ENCODE data around the gene SLC8A1. TPM values are rescaled to one million over a fixed set of nuclear protein-coding genes. Genes with fewer than 3 reads are reported as not detected.

SLC8A1 gene
- total RNA-seq, 1 donor = 39.1 TPM

DNA sequence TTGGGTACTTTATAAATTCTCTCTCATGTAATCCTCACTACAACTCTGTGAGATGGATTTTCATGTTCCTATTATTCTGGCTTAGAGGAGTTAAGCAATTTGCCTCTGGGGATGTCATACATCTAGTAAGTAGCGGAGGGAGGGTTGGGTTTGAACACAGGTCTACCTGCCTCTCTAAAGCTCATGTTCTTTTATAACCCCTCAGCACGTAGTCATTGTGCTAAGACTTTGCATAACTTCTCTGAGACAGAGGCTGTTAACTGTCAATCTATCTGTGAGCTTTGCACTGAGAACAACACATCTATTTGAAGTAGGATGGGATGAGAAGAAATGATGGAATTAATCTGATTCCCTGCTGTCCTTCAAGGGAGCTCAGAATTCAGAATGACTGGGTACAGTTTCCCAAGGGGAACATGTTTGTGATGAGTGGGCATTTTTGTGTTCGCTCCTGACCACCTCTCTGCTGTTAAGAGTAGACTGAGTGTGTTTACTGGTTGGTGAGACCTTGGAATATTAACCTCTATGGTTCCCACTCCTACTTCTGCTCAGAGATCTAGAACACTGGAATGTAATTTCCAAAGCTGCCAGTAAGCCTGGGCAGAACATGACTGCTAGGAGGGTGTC lies 320.7 kb downstream of the SLC8A1 start:
- no peak overlapping the region for H3K4me3 ChIP-seq (ENCODE audit: low read depth, low read length)
- DNase-seq (ENCODE audit: low read depth) = no peak
- TF ChIP-seq, protein P1, sequence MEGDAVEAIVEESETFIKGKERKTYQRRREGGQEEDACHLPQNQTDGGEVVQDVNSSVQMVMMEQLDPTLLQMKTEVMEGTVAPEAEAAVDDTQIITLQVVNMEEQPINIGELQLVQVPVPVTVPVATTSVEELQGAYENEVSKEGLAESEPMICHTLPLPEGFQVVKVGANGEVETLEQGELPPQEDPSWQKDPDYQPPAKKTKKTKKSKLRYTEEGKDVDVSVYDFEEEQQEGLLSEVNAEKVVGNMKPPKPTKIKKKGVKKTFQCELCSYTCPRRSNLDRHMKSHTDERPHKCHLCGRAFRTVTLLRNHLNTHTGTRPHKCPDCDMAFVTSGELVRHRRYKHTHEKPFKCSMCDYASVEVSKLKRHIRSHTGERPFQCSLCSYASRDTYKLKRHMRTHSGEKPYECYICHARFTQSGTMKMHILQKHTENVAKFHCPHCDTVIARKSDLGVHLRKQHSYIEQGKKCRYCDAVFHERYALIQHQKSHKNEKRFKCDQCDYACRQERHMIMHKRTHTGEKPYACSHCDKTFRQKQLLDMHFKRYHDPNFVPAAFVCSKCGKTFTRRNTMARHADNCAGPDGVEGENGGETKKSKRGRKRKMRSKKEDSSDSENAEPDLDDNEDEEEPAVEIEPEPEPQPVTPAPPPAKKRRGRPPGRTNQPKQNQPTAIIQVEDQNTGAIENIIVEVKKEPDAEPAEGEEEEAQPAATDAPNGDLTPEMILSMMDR (IDR thresholded peaks at IDR 0.05; ENCODE audit: insufficient read depth, low read length) = no peak

DNA sequence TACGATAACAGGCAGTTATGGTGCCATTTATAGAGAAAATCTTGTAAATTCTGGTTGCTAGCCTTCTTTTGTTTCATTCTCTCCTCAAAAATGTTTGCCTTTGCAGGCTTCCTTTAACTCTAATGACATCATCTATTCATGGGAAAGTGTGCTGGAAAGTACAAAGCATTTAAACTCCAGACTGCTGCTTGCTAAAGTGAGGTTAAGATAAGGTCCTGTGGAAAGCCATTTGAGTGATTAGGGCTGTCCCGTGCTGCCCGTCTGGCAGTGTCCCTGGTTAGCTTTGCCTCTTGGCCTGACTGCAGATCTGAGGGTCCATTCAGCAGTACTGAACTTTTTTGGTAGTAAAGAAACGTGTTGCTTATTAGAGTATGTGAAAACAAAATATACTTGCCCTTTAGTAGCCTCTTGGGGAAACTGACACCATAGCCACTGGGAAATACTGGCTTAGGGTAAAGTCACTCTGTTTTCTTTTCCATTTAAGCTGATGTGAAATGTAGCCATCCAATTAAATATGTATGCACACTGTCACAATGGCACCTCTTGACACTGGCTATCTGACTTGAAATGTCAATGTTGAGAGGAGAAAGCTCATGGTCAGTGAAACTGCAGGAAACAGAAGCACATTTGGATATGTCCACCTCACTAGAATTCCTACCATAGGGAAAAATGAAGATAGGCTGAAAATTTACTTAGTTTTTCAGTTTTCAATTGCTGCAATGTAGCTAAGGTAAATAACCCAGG lies 321.5 kb downstream of the SLC8A1 start:
- DNase-seq (ENCODE audit: low read depth) = peak; percentile 70
- no peak overlapping the region for H3K4me3 ChIP-seq (ENCODE audit: low read depth, low read length)
- TF ChIP-seq, protein P1 (IDR thresholded peaks at IDR 0.05; ENCODE audit: insufficient read depth, low read length) = no peak

DNA sequence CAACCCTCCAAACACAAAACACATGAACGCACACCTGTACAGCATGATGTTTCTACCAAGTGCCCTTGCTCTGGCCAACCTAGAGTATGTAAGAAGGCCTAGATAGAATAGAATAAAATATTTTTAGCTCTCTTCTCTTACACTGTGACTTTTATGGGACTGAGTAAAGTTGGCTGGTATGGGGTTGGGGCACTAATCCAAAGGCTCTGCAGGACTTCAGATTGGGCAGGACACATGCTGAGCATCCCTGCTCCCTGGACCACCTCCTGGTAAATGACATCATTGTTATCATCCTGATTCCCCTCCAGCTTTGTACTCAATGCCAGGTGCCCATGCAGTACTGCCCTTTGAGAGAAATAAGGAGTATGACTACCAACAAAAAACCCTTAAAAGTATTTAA lies 322.2 kb downstream of the SLC8A1 start:
- no peak overlapping the region for H3K4me3 ChIP-seq (ENCODE audit: low read depth, low read length)
- DNase-seq (ENCODE audit: low read depth) = no peak
- TF ChIP-seq, protein P1 (IDR thresholded peaks at IDR 0.05; ENCODE audit: insufficient read depth, low read length) = no peak

DNA sequence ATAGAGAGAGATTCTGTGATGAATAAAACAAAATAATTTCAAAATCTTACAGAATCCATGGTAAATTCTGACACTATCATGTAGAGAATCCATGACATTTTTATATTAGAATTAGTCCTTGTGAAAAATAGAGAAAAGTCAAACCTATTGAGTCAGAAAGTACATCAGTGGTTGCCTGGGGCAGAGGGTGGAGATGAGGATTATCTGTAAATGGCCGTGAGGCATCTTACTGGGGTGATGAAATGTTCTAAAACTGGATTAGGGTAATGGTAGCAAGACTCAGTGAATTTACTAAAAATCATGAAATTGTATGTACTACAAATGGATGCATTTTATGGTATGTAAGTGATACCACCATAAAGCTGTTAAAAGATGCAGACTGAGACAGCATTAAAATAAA lies 323.1 kb downstream of the SLC8A1 start:
- no peak overlapping the region for H3K4me3 ChIP-seq (ENCODE audit: low read depth, low read length)
- no peak for DNase-seq (ENCODE audit: low read depth)
- TF ChIP-seq, protein P1 (IDR thresholded peaks at IDR 0.05; ENCODE audit: insufficient read depth, low read length) = no peak

DNA sequence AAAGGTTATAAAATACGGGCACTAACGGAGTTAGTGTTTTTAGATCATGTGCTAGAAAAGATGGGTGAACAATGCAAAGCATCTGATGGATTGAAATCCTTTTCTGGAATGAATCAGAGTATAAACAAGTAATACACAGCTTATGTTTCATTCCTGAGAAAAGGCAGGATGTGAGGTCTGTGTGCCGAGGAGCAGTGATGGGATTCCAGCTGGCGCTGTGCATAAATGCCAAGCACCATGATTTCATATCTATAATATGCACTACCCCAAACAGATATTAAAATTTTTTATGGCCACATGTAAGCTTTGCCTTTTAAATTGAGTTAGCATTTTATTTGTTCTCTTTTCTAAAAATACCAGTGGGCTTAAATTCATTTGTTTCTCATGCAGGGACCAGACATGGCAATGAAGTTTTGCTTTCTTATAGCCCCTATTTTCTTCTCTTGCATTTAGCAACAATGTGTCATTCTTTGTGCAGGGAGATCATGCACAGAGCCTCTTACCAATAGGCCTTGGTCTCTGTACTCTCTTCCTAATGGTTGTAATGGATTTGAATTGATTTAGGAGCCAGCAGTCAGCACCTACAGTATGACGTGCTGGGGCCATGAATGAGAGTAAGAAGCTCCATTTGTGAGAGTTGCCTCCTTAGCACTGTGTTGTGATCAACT lies 323.9 kb downstream of the SLC8A1 start:
- H3K4me3 ChIP-seq (ENCODE audit: low read depth, low read length) = no peak overlapping the region
- DNase-seq (ENCODE audit: low read depth) = peak; percentile 84
- TF ChIP-seq, protein P1 (IDR thresholded peaks at IDR 0.05; ENCODE audit: insufficient read depth, low read length) = no peak

DNA sequence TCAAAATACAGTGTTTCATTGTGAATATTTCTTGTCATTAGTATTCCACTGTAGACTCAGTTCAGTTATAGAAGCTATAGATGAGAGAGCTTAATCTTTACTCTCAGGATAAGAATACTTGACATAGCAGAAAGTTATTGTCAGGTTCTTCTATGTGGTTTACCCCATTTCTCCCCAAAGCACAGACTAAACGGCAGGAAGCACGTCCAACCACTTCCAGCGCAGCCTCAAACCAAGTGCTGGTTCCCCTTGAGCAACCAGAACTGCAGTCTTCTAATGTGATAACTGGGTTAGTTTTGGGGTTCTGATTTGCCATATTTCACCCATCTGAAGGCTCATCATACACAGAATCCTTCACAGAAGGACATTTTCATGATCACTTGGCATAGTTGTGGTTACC lies 324.7 kb downstream of the SLC8A1 start:
- H3K4me3 ChIP-seq (ENCODE audit: low read depth, low read length) = no peak overlapping the region
- TF ChIP-seq, protein P1 (IDR thresholded peaks at IDR 0.05; ENCODE audit: insufficient read depth, low read length) = no peak
- no peak for DNase-seq (ENCODE audit: low read depth)
